Mesodermal cell (in vitro differentiated cells): ENCODE data around the gene PCNX2.
"Not testable (repeated sequence)": the region's sequence is repeated elsewhere in the genome, so short reads cannot be mapped to it uniquely, and the experiment has no call there.

Experiments used
- H3K27ac ChIP-seq: 2 replicates; pipeline ENCODE4 v1.7.0; 2013; ENCODE audit warnings: mild to moderate bottlenecking, low read depth, low read length, moderate library complexity; ENCODE audit not compliant: severe bottlenecking
- H3K36me3 ChIP-seq: 2 replicates; pipeline ENCODE4 v1.7.1; 2013; ENCODE audit warnings: mild to moderate bottlenecking, low read length, moderate library complexity; ENCODE audit not compliant: control insufficient read depth, insufficient read depth
- H3K4me1 ChIP-seq: one replicate; pipeline ENCODE4 v1.7.1; 2013; ENCODE audit warnings: mild to moderate bottlenecking, low read length; ENCODE audit not compliant: insufficient read depth, control insufficient read depth, poor library complexity, severe bottlenecking
- H3K4me3 ChIP-seq: 2 replicates; pipeline ENCODE4 v1.7.0; 2013; ENCODE audit warnings: low read length, control low read depth, mild to moderate bottlenecking; ENCODE audit not compliant: insufficient read depth, poor library complexity, severe bottlenecking; ENCODE audit errors: extremely low read depth
- H3K9me3 ChIP-seq: 2 replicates; pipeline ENCODE4 v1.7.1; 2013; ENCODE audit warnings: mild to moderate bottlenecking, low read length, moderate library complexity; ENCODE audit not compliant: control insufficient read depth
- WGBS, 2 experiments: methylation state at CpG; one replicate each; pipeline ENCODE4 v1.1.5; 2013; ENCODE audit warnings: missing lambda C conversion rate in 2 of 2; ENCODE audit not compliant: insufficient coverage in 2 of 2; 5-methylcytosine and 5-hydroxymethylcytosine counted together

Gene PCNX2

DNA sequence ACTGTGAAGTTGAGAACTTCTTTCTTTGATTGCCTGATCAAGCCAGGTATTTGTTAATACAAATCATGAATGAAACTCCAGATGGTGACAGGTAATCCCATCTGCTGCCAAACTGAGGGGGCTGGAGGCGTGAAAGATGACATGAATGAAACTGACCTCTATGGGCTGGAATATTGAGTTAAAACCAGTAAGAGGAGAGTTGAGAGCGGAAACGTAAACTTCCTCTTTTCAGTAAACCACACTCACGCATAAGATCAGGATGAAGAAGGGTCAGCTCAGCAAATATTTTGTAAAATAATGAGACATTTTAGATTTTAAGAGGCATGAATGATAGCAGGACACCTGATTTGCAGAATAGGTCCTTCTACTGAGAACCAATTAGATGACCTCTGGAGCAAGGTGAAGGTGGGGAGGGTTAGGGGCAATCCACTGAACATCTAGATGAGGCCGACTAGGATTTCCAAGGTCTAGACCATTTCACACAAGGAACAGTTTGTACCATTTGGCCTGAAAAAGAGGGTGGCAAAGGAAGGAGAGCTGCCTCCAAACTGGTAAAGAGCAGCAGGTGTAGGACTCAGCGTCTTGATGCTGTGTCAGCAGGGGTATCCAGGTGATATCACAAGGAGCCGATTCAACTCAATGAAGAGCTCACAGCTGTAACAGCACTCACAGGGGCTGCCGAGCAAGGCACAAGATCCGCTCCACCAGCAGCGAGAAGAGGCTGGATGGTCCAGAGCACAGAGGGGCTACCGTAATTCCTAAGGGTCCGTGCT is 212.6 kb downstream of the PCNX2 start:
- no peak overlapping the region for H3K4me3 ChIP-seq
- H3K36me3 ChIP-seq = no peaks in the 10 kb centered on the region
- no peak overlapping the region for H3K27ac ChIP-seq
- no peaks in the 10 kb centered on the region for H3K9me3 ChIP-seq
- WGBS, 2 experiments = 95% methylated on average over 6 to 8 of the region's 12 CpGs
- H3K4me1 ChIP-seq = no peaks in the 10 kb centered on the region

DNA sequence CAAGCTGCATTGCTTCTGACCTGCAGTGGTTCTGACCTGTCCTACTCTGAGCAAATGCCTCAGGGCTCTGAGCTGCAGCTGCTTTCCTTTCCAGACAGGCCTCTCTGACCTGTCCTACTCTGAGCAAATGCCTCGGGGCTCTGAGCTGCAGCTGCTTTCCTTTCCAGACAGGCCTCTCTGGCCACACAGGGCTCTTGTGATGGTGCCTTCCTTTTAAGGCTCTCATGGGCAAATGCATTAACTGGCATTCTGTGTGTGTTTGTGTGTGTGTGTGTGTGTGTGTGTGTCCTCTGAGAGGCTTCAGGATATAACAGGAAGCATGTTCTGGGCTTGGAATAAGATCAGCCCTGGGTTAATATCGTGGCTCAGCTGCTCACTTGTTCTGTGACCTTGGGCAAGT is 213.8 kb downstream of the PCNX2 start:
- 85% methylated on average over 2 of the region's 2 CpGs for WGBS, 2 experiments
- Histone ChIP-seq H3K4me3 (no peak overlapping the region), H3K9me3 (no peaks in the 10 kb centered on the region), H3K36me3 (no peaks in the 10 kb centered on the region), H3K27ac (no peak overlapping the region), H3K4me1 (no peaks in the 10 kb centered on the region)

DNA sequence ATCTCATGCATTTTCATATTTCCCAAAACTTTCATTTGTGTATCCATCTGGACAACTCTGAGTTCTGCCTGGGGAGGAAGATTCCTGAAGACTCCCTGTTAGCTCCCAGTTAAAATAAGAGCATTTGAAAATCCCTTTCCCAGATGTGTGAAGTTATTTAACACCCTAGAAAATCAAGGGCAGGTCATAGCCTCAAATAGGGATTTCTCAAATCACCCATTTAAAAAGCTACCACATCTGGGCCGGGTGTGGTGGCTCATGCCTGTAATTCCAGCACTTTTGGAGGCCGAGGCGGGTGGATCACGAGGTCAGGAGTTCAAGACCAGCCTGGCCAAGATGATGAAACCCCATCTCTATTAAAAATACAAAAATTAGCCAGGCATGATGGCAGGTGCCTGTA is 214.7 kb downstream of the PCNX2 start:
- not testable (repeated sequence) for H3K4me3 ChIP-seq, H3K4me1 ChIP-seq, H3K9me3 ChIP-seq, H3K36me3 ChIP-seq, H3K27ac ChIP-seq
- 100% methylated on average over 1 to 2 of the region's 4 CpGs for WGBS, 2 experiments

DNA sequence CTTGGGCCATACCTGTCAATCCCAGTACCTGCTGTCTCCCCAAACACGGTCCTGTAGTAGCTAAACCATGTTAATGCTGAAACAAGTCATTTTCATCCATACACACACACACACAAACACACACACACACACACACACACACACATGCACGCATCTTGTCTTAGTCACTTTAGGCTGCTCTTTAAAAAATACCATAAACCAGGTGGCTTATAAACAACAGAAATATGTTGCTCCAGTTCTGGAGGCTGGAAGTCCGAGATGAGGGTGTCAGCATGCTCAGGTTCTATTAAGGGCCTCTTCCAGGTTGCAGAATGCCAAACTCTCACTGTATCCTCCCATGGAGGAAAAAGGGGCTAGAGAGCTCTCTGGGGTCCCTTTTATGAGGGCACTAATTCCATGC is 215.2 kb downstream of the PCNX2 start:
- Histone ChIP-seq H3K9me3 (no peaks in the 10 kb centered on the region), H3K4me3 (no peak overlapping the region), H3K27ac (no peak overlapping the region), H3K36me3 (no peaks in the 10 kb centered on the region), H3K4me1 (no peaks in the 10 kb centered on the region)
- WGBS, 2 experiments = 91 to 100% methylated on average over 1 to 3 of the region's 3 CpGs

DNA sequence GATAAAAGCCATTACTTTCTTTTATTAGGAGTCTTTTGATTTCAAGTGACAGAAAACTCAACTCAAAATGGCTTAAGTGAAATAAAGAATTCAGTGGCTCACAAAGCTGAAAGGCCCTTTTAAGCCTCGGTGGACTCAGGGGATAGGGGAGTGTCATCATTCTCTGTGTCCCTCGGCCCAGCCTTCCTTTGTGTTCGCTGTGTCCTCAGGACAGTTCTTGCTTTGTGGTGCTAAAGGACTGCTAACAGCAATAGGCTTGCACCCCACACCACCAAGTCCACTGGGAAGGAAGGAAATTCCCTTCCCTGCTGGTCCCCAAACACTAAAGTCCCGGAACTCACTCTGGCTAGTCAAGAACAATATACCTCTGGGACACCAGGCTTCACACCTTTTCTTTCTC is 216.0 kb downstream of the PCNX2 start:
- Histone ChIP-seq H3K4me3 (no peak overlapping the region), H3K36me3 (no peaks in the 10 kb centered on the region), H3K9me3 (no peaks in the 10 kb centered on the region), H3K27ac (no peak overlapping the region), H3K4me1 (no peaks in the 10 kb centered on the region)
- WGBS, 2 experiments = 68 to 70% methylated on average over 3 to 4 of the region's 4 CpGs

DNA sequence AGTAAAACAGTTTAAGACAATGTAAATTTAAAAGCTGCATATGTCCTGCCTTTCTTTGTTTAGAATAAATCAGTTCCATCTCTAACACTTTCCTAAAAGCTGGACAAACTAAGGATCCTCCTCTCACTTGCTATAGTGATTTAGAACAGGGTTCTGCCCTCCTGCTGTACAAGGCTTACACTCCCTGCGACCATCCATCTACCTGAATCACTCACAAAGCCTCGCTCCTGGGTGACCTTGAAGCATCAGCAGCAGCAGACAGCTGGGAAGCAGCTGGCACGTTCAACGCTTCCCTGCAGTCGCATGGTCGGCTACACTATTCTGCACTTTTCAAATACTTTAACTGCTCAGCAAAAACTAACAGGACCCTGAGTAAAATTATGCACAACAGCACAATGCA is 217.1 kb downstream of the PCNX2 start:
- H3K27ac ChIP-seq = no peak overlapping the region
- H3K36me3 ChIP-seq = no peaks in the 10 kb centered on the region
- 95 to 96% methylated on average over 4 to 5 of the region's 6 CpGs for WGBS, 2 experiments
- peaks cover 3% of the 10 kb centered on the region for H3K9me3 ChIP-seq
- no peaks in the 10 kb centered on the region for H3K4me1 ChIP-seq
- H3K4me3 ChIP-seq = no peak overlapping the region

DNA sequence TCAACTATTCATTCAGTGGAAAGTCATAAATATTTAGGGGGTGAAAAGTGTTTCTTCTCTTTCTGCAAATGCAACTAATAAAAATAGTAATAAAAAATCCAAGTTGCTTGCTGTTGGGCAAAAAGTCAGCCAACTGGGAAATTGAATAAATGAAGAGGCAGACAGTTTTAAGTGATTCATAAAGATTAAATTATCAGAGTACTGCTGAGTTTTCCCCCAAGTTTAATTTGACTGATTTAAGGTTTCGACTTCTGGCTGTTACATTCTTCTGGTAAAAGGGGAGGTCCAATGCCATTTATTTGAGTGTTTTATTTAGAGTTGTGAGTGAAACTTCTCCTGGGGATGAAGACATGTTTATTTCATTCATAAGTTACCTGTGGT is 219.6 kb downstream of the PCNX2 start:
- no peaks in the 10 kb centered on the region for H3K4me1 ChIP-seq
- no peak overlapping the region for H3K4me3 ChIP-seq
- WGBS, 2 experiments = 86 to 100% methylated on average over 1 of the region's 1 CpG
- H3K9me3 ChIP-seq = peaks cover 4% of the 10 kb centered on the region
- no peak overlapping the region for H3K27ac ChIP-seq
- no peaks in the 10 kb centered on the region for H3K36me3 ChIP-seq

DNA sequence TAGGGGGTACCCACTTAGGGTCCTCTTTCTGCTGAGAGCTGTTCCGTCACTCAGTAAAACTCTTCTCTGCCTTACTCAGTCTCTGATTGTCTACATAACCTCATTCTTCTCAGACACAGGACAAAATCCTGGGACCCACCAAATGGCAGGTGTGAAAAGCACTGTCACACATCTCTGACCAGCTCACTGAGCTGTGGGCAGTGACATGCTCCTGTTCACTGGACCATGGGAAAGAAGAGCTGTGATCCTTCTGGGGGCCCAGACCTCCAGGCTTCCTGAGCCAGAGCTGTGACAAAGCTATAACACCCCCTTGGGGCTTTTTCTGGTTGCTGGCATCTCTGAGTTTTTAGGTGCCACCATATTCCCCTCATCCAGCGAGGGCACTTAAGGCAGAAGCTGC is 229.4 kb downstream of the PCNX2 start:
- Histone ChIP-seq H3K4me3 (no peak overlapping the region), H3K4me1 (no peaks in the 10 kb centered on the region), H3K27ac (no peak overlapping the region), H3K9me3 (peaks cover 12% of the 10 kb centered on the region), H3K36me3 (peaks cover 5% of the 10 kb centered on the region)
- WGBS, 2 experiments = 100% methylated on average over 2 of the region's 2 CpGs

DNA sequence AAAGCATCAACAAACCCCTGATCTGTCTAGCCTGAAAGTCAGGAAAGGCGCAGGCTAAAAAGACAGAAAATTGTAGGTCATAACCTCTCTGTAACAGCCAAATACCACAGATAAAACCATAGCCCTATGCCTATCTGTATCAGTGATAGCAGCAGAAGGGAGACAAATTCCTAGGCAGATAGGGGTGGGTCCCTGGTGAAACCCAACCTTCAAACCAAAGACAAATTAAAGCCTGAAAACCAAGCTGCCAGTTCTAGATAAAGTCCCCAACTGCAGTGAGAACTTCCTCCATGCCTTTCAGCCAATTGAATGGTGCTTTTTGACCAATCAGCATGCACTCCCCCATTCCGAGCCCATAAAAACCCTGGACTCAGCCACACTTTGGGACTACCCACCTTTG is 229.8 kb downstream of the PCNX2 start:
- WGBS, 2 experiments = 80 to 83% methylated on average over 1 of the region's 2 CpGs
- Histone ChIP-seq H3K4me3 (no peak overlapping the region), H3K4me1 (no peaks in the 10 kb centered on the region), H3K27ac (no peak overlapping the region), H3K36me3 (peaks cover 5% of the 10 kb centered on the region), H3K9me3 (peaks cover 12% of the 10 kb centered on the region)

DNA sequence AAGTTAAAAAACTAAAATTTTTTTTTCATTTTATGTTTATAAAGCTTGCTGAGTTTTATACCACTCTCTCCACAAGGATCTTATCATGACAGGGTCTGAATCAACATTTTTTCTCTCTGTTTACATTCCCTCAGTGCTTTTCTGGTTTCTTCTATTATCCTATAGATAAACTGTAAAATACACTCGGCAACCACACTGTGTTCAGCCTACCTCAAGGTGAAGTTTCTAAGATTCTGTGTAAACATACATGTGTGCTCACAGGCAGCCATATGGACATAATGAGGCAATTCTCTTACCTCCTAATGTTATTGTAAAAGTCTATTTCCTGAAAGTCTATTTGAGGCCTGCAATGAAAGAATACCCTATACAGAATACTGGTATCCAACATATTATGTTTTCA is 230.5 kb downstream of the PCNX2 start:
- H3K4me1 ChIP-seq = no peaks in the 10 kb centered on the region
- H3K27ac ChIP-seq = no peak overlapping the region
- peaks cover 5% of the 10 kb centered on the region for H3K36me3 ChIP-seq
- peaks cover 12% of the 10 kb centered on the region for H3K9me3 ChIP-seq
- WGBS, 2 experiments = no CpG with 5 or more reads among the region's 1 CpG
- H3K4me3 ChIP-seq = no peak overlapping the region

DNA sequence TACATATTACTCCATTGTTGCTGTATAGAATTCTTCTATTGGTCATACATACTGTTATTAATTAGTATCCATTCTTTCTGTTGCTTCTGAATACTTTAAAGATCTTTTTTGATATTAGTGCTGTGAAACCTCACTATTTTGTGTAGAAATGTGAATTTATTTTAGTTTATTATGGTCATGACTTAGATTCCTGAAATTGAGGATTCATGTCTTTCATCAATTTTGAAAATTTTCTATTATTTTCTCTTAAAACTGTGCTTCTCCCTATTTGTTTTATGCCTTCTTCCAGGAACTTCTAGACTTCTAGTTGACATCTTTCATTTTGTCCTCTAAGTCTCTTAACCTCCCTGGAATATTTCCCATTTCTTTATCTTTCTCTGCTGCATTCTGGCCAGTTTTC is 232.1 kb downstream of the PCNX2 start:
- Histone ChIP-seq H3K27ac (no peak overlapping the region), H3K9me3 (peaks cover 12% of the 10 kb centered on the region), H3K4me3 (no peak overlapping the region), H3K36me3 (peaks cover 5% of the 10 kb centered on the region), H3K4me1 (no peaks in the 10 kb centered on the region)
